Mesenchymal stem cell (in vitro differentiated cells and primary cell): Measurements from ENCODE around the gene SCFD2.

ENCODE experiments used
- DNase-seq: peaks from one replicate; pipeline ENCODE4 v3.0.0-alpha.2; 2013
- H2AFZ ChIP-seq: one replicate; pipeline ENCODE4 v1.6.1; 2013; ENCODE audit warnings: low read depth, mild to moderate bottlenecking, control low read depth, inconsistent platforms, low read length, moderate library complexity
- H2AK5ac ChIP-seq: 2 replicates; pipeline ENCODE4 v1.6.1; 2013; ENCODE audit warnings: low read length, moderate library complexity, mild to moderate bottlenecking, inconsistent platforms; ENCODE audit not compliant: severe bottlenecking
- H2BK120ac ChIP-seq: one replicate; pipeline ENCODE4 v1.6.1; 2013; ENCODE audit warnings: low read depth, mild to moderate bottlenecking, inconsistent platforms, low read length, moderate library complexity
- H2BK12ac ChIP-seq, 2 experiments: one replicate each; pipeline ENCODE4 v1.6.1; 2013; ENCODE audit warnings: inconsistent platforms in 2 of 2, low read length in 2 of 2, mild to moderate bottlenecking in 2 of 2, moderate library complexity in 2 of 2, control low read depth in 1 of 2
- H2BK15ac ChIP-seq: one replicate; pipeline ENCODE4 v1.6.1; 2013; ENCODE audit warnings: mild to moderate bottlenecking, low read depth, inconsistent platforms; ENCODE audit not compliant: poor library complexity, severe bottlenecking
- H2BK5ac ChIP-seq: 2 replicates; pipeline ENCODE4 v1.6.1; 2013; ENCODE audit warnings: low read depth, mild to moderate bottlenecking, low read length, control low read depth, inconsistent platforms; ENCODE audit not compliant: poor library complexity, severe bottlenecking
- H3K14ac ChIP-seq, 2 experiments: one replicate each; pipeline ENCODE4 v1.6.1; 2013; ENCODE audit warnings: inconsistent platforms in 2 of 2, low read length in 2 of 2, control low read depth in 1 of 2, mild to moderate bottlenecking in 1 of 2, moderate library complexity in 1 of 2
- H3K18ac ChIP-seq, 2 experiments: one replicate each; pipeline ENCODE4 v1.6.1; 2013; ENCODE audit warnings: inconsistent platforms in 2 of 2, low read length in 2 of 2, control low read depth in 1 of 2, low read depth in 1 of 2, mild to moderate bottlenecking in 1 of 2
- H3K23ac ChIP-seq, 2 experiments: one replicate each; pipeline ENCODE4 v1.6.1; 2013; ENCODE audit warnings: inconsistent platforms in 2 of 2, low read length in 2 of 2, mild to moderate bottlenecking in 2 of 2, moderate library complexity in 2 of 2, control low read depth in 1 of 2
- H3K27ac ChIP-seq: 2 replicates; pipeline ENCODE4 v1.5.1; 2013; ENCODE audit warnings: mild to moderate bottlenecking, moderate library complexity, low read length, control low read depth, inconsistent platforms; ENCODE audit not compliant: poor library complexity, severe bottlenecking
- H3K27me3 ChIP-seq, 2 experiments: 2 replicates each; pipeline versions ENCODE4 v1.6.1 to v1.7.0; 2013; ENCODE audit warnings: low read length in 2 of 2, mild to moderate bottlenecking in 2 of 2, moderate library complexity in 2 of 2, control low read depth in 1 of 2, inconsistent platforms in 1 of 2; ENCODE audit not compliant: control insufficient read depth in 1 of 2, insufficient read depth in 1 of 2
- H3K36me3 ChIP-seq, 2 experiments: 2 replicates each; pipeline versions ENCODE4 v1.6.1 to v1.7.0; 2013; ENCODE audit warnings: low read length in 2 of 2, control low read depth in 1 of 2, inconsistent platforms in 1 of 2, low read depth in 1 of 2, mild to moderate bottlenecking in 1 of 2; ENCODE audit not compliant: insufficient read depth in 2 of 2, control insufficient read depth in 1 of 2
- H3K4ac ChIP-seq, 2 experiments: one replicate each; pipeline ENCODE4 v1.6.1; 2013; ENCODE audit warnings: inconsistent platforms in 2 of 2, low read length in 2 of 2, mild to moderate bottlenecking in 2 of 2, moderate library complexity in 2 of 2, control low read depth in 1 of 2, low read depth in 1 of 2
- H3K4me1 ChIP-seq: 2 replicates; pipeline ENCODE4 v1.6.1; 2013; ENCODE audit warnings: low read depth, low read length, control low read depth; ENCODE audit not compliant: control insufficient read depth, insufficient read depth
- H3K4me2 ChIP-seq: 2 replicates; pipeline ENCODE4 v1.6.1; 2013; ENCODE audit warnings: low read length, mild to moderate bottlenecking, inconsistent platforms; ENCODE audit not compliant: poor library complexity, severe bottlenecking
- H3K4me3 ChIP-seq, 2 experiments: 2 replicates each; pipeline versions ENCODE4 v1.5.1 to v1.7.0; 2013; ENCODE audit warnings: low read length in 2 of 2, mild to moderate bottlenecking in 2 of 2, control low read depth in 1 of 2, low read depth in 1 of 2; ENCODE audit not compliant: insufficient read depth in 1 of 2
- H3K79me1 ChIP-seq: replicated peaks from 2 replicates; pipeline ENCODE4 v1.6.1; 2013; ENCODE audit warnings: mild to moderate bottlenecking, control low read depth, low read length, inconsistent platforms; ENCODE audit not compliant: poor library complexity, severe bottlenecking
- H3K9ac ChIP-seq: 2 replicates; pipeline ENCODE4 v1.7.0; 2013; ENCODE audit warnings: mild to moderate bottlenecking, low read length, moderate library complexity
- H3K9me3 ChIP-seq: 2 replicates; pipeline ENCODE4 v1.7.0; 2013; ENCODE audit warnings: mild to moderate bottlenecking, low read length; ENCODE audit not compliant: control insufficient read depth
- H4K8ac ChIP-seq: one replicate; pipeline ENCODE4 v1.6.1; 2013; ENCODE audit warnings: inconsistent platforms, mild to moderate bottlenecking, low read length, moderate library complexity
- H4K91ac ChIP-seq: one replicate; pipeline ENCODE4 v1.6.1; 2013; ENCODE audit warnings: mild to moderate bottlenecking, low read length, inconsistent platforms
- WGBS: methylation state at CpG from one replicate; pipeline ENCODE4 v1.1.7; 2013; ENCODE audit warnings: mixed read lengths; 5-methylcytosine and 5-hydroxymethylcytosine counted together

Gene SCFD2

GRCh38 chr4:53132132-53132891 is 233.5 kb downstream of the SCFD2 start:
- Histone ChIP-seq H2BK12ac (no peak overlapping the region), H3K14ac (no peak overlapping the region)
- 67% methylated on average over 1 of the region's 4 CpGs for WGBS

GRCh38 chr4:53131562-53131925 is 234.3 kb downstream of the SCFD2 start:
- no peaks in the 10 kb centered on the region for H3K36me3 ChIP-seq
- no peak overlapping the region for H2BK12ac ChIP-seq
- H2BK120ac ChIP-seq = no peak overlapping the region
- no peak overlapping the region for H2BK15ac ChIP-seq
- no peak overlapping the region for H2AK5ac ChIP-seq
- no peak overlapping the region for H4K8ac ChIP-seq
- no peaks in the 10 kb centered on the region for H3K9me3 ChIP-seq
- H4K91ac ChIP-seq = no peak overlapping the region
- H3K14ac ChIP-seq = no peak overlapping the region
- no peak overlapping the region for H2AFZ ChIP-seq
- H3K4me1 ChIP-seq = no peaks in the 10 kb centered on the region
- no peak overlapping the region for H3K4ac ChIP-seq
- H3K27me3 ChIP-seq = no peaks in the 10 kb centered on the region
- H3K4me3 ChIP-seq = peak overlapping the region in 1 of 2 experiments; percentile 34
- H3K4me2 ChIP-seq = no peak overlapping the region
- no peak overlapping the region for H3K27ac ChIP-seq
- H3K23ac ChIP-seq = no peak overlapping the region
- WGBS = 100% methylated on average over 2 of the region's 2 CpGs
- no peak for DNase-seq
- H3K9ac ChIP-seq = peak overlapping the region; percentile 77
- no peak overlapping the region for H3K18ac ChIP-seq
- no peak overlapping the region for H2BK5ac ChIP-seq
- peaks cover 3% of the 10 kb centered on the region for H3K79me1 ChIP-seq

More at GRCh38 chr4:53132132-53132891, 233.5 kb downstream of the SCFD2 start:
- H3K4me2 ChIP-seq = no peak overlapping the region
- H3K23ac ChIP-seq = no peak overlapping the region
- H3K9me3 ChIP-seq = no peaks in the 10 kb centered on the region
- peaks cover 3% of the 10 kb centered on the region for H3K79me1 ChIP-seq
- no peaks in the 10 kb centered on the region for H3K36me3 ChIP-seq
- no peak overlapping the region for H4K91ac ChIP-seq
- H2BK5ac ChIP-seq = no peak overlapping the region
- no peaks in the 10 kb centered on the region for H3K27me3 ChIP-seq
- no peak overlapping the region for H2BK120ac ChIP-seq
- DNase-seq = no peak
- H3K4ac ChIP-seq = no peak overlapping the region
- H3K18ac ChIP-seq = no peak overlapping the region
- H3K4me3 ChIP-seq = peak overlapping the region in 1 of 2 experiments; percentile 34
- no peaks in the 10 kb centered on the region for H3K4me1 ChIP-seq
- no peak overlapping the region for H2AK5ac ChIP-seq
- H3K27ac ChIP-seq = no peak overlapping the region
- no peak overlapping the region for H2AFZ ChIP-seq
- no peak overlapping the region for H4K8ac ChIP-seq
- H2BK15ac ChIP-seq = no peak overlapping the region
- peak overlapping the region; percentile 77 for H3K9ac ChIP-seq

GRCh38 chr4:53130896-53131561 is 234.8 kb downstream of the SCFD2 start:
- Histone ChIP-seq H3K4me2 (no peak overlapping the region), H3K79me1 (peaks cover 3% of the 10 kb centered on the region), H3K4me1 (no peaks in the 10 kb centered on the region), H3K36me3 (no peaks in the 10 kb centered on the region), H4K91ac (no peak overlapping the region), H2AFZ (no peak overlapping the region), H3K27me3 (no peaks in the 10 kb centered on the region), H2BK120ac (no peak overlapping the region), H3K27ac (no peak overlapping the region), H3K23ac (no peak overlapping the region), H4K8ac (no peak overlapping the region), H3K14ac (no peak overlapping the region), H2BK12ac (no peak overlapping the region), H2BK5ac (no peak overlapping the region), H3K4ac (no peak overlapping the region), H2BK15ac (no peak overlapping the region), H3K18ac (no peak overlapping the region), H3K9me3 (no peaks in the 10 kb centered on the region), H3K9ac (no peak overlapping the region), H2AK5ac (no peak overlapping the region), H3K4me3 (no peak overlapping the region)
- DNase-seq = no peak
- 97% methylated on average over 4 of the region's 5 CpGs for WGBS

GRCh38 chr4:53128706-53129357 is 237.0 kb downstream of the SCFD2 start:
- H3K4ac ChIP-seq = no peak overlapping the region
- H3K27me3 ChIP-seq = no peaks in the 10 kb centered on the region
- no peak overlapping the region for H2BK5ac ChIP-seq
- H3K79me1 ChIP-seq = peaks cover 5% of the 10 kb centered on the region
- no peaks in the 10 kb centered on the region for H3K36me3 ChIP-seq
- no peak overlapping the region for H3K4me2 ChIP-seq
- H3K23ac ChIP-seq = no peak overlapping the region
- DNase-seq = no peak
- no peak overlapping the region for H3K27ac ChIP-seq
- H3K14ac ChIP-seq = no peak overlapping the region
- H2BK12ac ChIP-seq = no peak overlapping the region
- H3K4me3 ChIP-seq = no peak overlapping the region
- no peak overlapping the region for H3K18ac ChIP-seq
- H2AFZ ChIP-seq = no peak overlapping the region
- no peaks in the 10 kb centered on the region for H3K9me3 ChIP-seq
- no peak overlapping the region for H4K91ac ChIP-seq
- H2AK5ac ChIP-seq = no peak overlapping the region
- H3K4me1 ChIP-seq = no peaks in the 10 kb centered on the region
- H4K8ac ChIP-seq = no peak overlapping the region
- WGBS = no CpG with 5 or more reads among the region's 2 CpGs
- H2BK120ac ChIP-seq = no peak overlapping the region
- H2BK15ac ChIP-seq = no peak overlapping the region
- peak overlapping the region; percentile 37 for H3K9ac ChIP-seq
